CD4-positive, alpha-beta T cell treated with Interleukin-2 at 100 ng/mL for 4 hours (primary cell): ENCODE results near the gene PGAP2.
"Not testable (repeated sequence)": the region's sequence is repeated elsewhere in the genome, so short reads cannot be mapped to it uniquely, and the experiment has no call there.

Experiments
- DNase-seq: peaks from one replicate; pipeline ENCODE4 v3.0.0-alpha.2; 2020; ENCODE audit warnings: low spot score

PGAP2 gene

DNA sequence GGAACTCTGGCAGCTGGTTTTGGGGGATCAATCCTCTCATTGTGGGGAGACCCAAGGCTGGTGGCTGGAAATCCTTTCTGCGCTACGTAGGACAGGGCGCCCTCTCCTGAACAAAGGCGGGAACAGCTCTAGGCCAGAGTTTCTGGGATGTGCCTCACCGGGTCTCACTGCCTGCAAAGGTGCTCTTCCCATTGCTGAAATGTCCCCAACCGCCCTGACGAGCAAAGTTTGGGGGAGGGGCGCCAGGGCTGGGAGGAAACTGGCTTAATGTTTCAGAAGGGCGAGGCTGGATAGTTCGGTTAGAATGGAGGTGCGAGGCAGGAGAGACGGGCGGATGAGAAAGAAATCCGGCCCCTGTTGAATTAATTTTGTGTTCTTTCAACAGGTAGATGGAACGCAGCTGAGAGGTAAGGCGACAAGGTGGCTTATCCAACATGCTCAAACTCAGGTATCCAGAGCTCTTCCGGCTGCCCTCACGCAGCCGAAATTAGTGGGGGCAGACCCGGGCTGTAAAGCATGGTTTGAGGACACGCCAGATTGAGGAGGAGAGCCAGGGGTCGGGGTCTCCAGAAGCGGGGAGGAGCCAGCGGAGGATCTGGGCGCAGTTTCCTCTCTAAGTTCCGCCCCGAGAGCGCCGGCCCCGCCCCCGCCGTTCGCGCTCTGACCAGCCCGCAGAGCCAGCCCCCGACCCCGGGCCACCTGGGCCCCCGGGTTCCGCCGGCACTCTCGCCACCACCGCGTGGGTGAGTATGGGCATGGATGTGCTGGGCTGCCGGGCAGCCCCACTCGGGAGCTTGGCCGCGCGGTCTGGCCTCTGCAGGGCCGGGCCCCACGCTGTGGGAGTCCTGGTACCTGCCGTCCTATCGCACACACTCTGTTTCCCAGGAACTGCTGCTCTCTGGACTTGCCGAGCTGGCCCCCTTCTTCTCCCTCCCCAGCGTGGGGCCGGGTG lies at the start of gene PGAP2:
PGAP2 (plus strand) TSS at position 652 of the 952 bp plus-strand sequence. CDS start 2,700 bp downstream, outside the sequence.
- peak; percentile 58 for DNase-seq

DNA sequence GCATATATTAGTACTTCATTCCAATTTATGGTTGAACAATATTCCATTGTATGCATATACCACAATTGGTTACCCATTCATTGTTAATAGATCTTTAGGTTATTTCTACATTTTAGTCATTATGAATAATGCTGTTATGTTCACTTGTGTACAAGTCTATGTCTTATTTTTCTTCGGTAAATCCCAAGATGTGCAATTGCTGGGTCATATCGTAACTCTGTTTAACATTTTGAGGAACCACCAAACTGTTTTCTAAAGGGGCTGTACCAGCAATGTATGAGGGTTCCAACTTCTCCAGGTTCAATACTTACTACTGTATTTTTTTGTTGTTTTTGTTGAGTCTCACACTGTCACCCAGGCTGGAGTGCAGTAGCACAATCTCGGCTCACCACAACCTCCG lies 44.1 kb upstream of the PGAP2 start:
- no peak for DNase-seq

DNA sequence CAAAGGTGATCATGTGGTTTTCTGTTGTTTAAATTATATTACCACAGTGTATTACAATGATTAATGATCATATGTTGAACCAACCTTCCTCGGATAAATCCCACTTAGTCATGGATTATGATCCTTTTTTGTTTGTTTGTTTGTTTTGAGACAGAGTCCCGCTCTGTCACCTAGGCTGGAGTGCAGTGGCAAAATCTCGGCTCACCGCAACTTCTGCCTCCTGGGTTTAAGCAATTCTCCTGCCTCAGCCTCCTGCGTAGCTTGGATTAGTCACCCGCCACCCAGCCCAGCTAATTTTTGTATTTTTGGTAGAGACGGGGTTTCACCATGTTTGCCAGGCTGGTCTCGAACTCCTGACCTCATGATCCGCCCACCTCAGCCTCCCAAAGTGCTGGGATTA lies 41.5 kb upstream of the PGAP2 start:
- DNase-seq = not testable (repeated sequence)

DNA sequence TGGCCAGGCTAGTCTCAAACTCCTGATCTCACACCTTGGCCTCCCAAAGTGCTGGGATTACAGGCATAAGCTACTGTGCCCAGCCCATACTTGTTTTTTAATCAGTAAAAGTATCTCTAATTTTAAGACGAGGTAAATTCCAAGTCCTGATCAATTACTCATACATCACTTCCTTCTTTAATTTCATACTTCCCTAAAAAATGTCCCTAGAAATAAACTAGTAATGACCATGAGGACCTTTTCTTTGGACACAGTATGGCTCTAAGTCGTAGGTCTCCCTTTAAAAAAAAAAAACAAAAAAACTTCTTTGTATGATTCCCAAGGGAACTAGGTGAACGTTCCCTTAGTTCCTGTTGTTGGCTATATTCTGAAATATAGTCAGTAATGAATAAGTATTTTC lies 40.8 kb upstream of the PGAP2 start:
- DNase-seq = no peak

DNA sequence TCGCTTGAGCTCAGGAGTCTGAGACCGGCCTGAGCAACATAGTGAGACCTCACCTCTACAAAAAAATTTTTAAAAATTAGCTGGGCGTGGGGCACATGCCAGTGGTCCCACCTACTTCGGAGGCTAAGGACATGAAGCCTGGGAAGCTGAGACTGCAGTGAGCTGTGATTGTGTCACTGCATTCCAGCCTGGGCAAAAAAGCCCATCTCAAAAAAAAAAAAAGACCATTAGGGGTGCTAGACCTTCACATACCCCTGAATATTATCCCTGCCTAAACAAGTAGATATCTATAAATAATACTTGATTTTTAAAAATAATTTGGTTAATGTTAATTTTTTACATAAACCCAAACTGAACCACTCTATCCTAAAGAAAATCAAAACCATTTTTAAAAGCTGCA lies 35.2 kb upstream of the PGAP2 start:
- no peak for DNase-seq

DNA sequence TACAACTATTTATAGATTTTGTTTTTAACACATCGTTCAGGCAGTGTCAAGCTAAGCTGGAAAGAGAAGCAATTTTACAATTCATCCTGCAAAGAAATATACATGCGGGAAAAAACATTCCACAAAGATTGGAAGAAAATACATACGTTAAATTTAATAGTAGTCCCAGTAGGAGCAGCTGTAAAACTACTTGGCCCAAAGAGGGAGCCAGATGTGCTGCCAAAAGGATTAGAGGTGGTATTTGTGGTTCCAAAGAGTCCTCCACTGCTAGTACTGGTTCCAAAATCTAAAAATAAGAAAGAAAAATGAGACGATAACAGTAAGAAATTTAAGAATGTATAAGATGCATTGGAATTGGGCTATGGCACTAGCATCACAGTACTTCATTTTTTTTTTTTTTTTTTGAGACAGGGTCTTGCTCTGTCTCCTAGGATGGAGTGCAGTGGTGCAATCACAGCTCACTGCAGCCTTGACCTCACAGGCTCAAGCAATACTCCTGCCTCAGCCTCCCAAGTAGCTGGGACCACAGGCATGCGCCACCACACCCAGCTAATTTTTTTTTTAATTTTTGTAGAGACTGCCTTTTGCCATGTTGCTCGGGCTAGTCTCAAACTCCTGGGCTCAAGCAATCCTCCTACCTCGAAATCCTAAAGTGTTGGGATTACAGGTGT lies 32.5 kb upstream of the PGAP2 start:
- no peak for DNase-seq

DNA sequence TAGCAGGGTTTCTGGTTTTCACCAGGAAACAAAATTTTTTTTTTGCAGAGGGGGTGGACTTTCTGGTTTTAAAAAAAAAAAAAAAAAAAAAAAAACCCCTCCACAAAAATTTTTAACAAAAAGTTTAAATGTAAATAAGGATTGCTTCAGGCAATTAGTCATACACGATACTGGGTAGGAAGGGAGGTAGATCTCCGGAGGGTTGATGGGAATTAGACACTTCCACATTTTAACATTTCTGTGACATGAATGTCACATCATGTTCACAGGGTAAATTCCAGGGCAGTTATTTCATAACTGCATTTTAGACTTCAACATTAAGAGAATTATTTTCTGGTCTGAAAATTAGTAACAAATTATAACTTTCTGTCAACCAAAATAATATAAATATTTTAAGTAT lies 26.9 kb upstream of the PGAP2 start:
- no peak for DNase-seq

DNA sequence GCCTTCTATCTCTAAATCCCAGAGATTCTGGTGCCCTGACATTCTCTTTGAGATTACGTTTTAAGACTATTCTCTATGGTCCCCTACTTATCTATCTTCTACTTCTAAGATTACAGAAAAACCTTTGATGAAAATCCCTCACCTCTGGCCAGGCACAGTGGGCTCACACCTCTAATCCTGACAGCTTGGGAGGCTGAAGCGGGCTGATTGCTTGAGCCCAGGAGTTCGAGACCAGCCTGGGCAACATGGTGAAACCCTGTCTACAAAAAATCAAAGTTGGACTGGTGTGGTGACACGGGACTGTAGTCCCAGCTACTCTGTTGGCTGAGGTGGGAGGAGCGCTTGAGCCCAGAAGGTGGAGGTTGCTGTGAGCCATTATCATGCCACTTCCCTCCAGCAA lies 25.4 kb upstream of the PGAP2 start:
- no peak for DNase-seq

DNA sequence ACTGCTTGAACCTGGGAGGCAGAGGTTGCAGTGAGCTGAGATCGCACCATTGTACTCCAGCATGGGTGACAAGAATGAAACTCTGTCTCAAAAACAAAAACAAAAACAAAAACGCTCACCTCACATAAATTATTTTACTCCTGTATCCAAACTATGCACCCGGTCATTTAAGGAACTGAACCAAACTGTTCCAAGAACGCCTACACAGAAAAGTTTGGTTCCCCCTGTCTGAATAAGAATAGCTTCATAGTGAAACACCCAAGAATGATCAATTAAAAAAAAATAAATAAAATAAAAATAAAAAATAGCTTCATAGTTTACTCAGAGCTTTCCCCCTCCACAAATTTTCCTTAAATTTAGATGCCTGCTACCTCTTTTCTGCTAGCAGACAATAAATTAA lies 24.7 kb upstream of the PGAP2 start:
- no peak for DNase-seq

DNA sequence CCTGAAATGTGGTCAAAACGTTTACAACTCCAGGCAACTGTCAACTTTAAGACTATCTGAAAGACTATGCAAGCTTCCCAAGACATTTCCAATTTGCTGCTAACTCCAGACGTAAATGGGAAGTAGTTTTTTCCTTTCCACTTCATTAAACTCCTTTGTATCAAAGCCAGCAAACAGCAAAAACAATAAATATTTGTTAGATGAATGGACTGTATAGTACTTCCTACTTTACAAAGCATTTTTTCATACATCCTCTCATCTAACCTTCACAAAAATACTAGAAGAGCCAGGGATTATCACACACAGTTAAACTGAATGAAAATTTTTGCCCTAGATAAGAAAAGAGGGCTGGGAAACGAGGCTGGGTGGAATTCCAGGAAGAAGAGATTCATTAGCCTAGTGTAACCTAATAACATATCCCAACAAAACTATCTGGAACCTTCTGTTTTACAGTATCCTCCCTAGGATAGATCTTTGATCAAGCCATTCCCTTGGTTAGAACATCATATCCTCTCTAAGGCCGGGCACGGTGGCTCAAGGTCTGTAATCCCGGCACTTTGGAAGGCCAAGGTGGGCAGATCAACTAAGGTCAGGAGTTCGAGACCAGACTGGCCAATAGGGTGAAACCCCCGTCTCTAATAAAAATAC lies 21.5 kb upstream of the PGAP2 start:
- no peak for DNase-seq

DNA sequence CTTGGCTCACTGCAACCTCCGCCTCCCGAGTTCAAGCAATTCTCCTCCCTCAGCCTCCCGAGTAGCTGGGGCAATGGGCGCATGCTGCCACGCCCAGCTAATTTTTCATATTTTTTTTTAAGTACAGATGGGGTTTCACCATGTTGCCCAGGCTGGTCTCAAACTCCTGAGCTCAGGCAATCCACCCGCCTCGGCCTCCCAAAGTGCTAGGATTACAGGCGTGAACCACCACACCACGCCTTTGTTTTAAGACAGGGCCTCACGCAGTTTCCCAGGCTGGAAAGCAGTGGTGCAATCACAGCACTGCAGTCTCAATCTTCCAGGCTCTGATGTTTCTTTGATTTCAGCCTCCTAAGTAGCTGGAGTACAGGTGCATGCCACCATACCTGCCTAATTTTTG lies 14.0 kb upstream of the PGAP2 start:
- DNase-seq = not testable (repeated sequence)

DNA sequence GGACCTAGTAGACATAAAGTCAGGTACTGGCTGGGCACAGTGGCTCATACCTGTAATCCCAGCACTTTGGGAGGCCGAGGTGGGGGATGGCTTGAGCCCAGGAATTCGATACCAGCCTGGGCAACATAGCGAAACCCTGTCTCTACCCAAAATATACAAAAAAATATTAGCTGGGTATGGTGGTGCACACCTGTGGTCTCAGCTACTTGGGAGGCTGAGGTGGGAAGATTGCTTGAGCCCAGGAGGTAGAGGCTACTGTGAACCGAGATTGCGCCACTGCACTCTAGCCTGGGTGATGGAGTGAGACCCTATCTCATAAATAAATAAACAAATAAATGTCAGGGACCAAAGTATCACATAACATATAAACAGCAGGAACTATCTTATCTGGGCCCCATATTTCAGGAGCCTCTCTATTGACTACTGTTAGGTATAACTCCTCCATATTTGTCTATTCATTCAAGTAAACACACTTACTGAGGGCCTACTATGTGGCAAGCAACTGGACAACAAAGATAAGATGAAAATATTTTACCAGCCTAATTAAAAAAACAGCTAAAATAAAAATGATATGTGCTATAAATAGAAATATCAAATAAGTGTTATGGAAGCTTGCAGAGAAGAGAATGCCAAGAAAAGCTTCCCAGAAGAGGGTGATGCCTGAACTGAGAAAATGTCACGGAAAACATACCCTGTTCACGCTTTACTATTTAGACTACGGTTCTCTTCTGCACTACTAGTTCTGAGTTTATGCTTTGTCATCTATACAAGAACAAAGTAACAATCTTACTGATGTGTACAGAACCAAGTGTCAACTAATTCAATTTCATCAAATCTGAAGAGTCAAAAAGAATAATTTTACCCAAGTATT lies 13.0 kb upstream of the PGAP2 start:
- no peak for DNase-seq

DNA sequence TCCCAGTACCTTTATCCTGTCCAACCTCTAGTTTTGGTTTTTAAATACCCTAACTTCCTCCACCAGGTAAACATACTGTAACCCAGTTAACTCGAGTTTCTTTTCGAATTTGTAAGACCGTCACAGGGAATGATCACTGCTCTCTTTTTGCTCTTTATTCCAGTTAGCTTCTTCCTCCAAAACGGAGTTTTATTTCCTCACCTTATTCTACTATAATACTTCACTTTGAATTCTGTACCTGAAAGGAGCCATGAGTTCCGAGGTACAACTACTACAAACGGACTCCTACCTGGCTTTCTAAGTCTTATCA lies 12.4 kb upstream of the PGAP2 start:
- no peak for DNase-seq

DNA sequence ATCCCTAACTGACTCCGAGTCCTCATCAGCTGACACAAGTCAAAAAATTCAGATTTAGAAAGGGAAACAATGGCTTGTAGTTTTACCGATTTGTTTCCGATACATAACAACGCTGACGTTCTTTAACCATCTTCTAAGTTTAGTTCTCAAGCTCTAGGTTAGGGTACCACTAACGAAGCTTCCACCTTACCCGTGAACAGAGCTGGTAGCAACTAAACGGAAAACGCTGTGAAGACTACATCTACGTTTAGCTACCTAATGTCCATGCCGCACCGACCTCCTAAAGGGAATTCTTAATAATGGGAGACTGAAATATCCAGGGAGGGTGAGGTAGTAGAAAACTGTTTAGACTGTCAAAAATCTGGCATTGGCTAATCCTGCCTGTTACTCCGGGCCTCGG lies 12.0 kb upstream of the PGAP2 start:
- no peak for DNase-seq

DNA sequence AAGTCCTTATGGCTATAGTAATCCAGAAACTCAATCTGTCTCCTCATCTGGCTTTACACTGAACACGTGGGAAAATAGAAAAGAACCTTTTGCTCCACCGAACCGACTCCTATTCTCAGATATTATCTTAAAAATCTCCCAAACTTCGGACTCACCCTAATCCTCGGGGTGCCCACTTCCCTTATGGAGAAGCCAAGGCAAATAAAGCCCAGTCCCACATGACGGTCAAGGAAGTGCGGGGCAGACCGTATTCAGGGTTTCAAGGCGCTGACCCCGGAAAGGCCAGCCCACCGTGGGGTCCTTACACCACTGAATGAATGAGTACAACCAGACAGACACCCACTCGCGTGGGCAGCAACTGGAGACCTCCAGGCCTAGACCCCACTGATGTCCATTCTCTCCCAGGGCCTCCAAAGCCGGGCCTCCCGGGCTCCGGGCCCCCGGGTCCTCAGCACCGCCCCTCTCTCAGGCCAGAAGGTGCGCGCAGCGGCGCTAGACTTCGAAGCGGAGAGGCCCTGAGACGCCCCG lies 11.5 kb upstream of the PGAP2 start:
- DNase-seq = no peak

DNA sequence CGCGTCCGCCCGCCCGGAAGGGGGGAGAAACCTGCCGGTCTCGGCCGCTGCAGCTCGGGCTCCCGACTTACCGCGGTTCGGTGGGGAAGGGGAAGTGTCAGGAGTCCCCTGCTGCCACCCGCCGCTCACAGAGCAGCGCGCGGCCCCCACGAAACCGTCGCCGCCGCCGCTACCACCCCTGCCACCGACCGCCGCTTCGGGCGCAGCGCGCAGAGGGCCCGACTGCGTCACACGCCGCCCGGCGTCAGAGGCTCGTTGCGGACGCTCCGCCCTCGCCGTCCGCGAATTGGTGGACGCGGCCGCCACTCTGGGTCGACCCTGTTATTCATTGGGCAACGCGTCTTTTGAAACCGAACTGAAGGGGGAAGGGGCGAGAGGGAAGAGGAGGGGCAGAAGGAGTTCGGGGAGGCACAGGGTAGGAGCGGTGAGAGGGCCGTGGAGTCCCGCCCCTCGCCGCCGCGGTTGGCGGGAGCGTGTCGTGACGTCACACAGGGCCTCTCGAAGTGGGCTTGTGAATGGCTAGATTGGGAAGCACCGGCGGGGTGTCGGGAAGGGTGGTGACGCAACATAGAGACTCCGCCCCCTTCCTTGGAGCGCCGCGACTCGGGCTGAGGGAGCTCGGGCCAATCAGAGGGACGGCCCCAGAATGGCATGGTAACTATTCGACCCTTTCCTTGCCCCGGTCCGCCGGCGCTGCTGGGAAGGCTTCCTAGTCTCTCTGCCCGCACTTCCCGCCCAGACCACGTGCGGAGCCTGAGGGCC lies 10.8 kb upstream of the PGAP2 start, which contains the start of gene NUP98:
NUP98 (minus strand) TSS at position 226 of the 762 bp plus-strand sequence. CDS start 15,437 bp downstream, outside the sequence.
- peak; percentile 100 for DNase-seq

DNA sequence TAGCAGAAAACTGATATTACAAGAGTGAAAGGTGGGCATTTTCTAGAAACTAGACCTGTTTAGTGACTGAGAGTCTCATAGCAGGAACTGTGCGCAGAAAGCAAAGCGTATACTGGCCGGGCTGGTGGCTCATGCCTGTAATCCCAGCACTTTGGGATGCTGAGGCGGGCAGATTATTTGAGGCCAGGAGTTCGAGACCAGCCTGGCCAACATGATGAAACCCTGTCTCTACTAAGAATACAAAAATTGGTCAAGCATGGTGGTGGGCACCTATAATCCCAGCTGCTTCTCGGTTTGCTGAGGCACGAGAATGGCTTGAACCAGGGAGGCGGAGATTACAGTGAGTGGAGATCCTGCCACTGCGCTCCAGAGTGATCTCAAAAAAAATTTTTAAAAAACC lies 9.2 kb upstream of the PGAP2 start:
- DNase-seq = no peak

DNA sequence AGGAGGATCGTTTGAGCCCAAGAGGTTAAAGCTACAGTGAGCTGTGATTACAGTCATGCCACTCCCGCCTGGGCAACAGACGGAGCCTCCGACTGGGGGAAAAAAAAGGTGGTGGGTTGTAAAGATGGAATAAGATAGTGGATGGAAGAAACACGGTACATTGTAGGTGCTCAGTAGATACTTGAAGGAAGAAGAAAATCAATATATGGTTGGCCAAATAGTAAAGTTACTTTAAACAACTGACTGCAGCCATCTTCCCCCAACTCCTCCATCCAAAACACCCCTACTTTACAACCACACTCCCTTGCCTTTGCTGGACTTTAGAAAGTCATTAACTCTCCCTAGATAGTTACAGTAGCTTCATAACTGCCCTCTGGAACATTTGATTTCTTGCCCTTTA lies 8.5 kb upstream of the PGAP2 start:
- DNase-seq = no peak

DNA sequence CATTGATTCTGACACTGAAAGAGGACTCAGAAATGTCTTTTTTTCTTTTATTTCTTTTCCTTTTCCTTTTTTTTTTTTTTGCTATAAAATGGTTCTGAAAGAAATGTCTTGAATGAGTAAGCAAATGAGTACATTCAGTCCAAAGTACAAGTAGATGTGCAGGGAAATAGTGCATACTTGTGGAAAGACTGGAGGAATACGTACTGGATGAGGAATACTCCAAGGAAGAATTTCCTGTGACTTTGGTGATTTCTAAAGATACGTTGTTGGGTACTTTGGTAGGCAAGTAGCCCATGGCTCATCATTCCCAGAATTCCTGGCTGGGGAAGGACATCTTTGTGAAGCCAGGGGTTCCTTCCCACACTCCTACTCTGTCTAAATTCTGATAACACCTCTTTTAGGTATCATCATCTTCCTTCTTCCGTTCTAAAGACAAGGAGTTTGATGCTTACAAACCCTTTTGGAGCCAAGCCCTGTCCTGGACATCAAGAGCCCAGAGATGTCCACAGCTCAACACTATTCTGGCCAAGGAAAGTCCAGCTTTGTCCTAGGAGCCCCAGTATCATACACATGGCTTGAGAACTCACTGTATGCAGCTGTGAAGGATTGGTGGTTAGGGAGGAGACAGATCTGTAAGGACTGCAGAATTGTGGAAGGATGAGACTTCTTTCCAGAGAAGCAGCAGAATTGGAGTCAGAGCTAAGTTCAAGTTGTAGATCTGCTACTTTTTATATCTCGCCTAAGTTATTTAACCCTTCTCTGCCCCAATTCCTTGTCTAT lies 6.2 kb upstream of the PGAP2 start:
- DNase-seq = no peak
